CD14-positive monocyte (primary cell): ENCODE data around the gene CCND1. TPM values are rescaled to one million over a fixed set of nuclear protein-coding genes. Genes with fewer than 3 reads are reported as not detected.
A peak's percentile ranks its signal among the peaks of the same experiment; 100 is the strongest.

Experiments
- DNase-seq, 3 donors: peaks; one replicate each; pipeline ENCODE4 v3.0.0-alpha.2; 2011 to 2022
- H2AFZ ChIP-seq: 2 replicates; pipeline ENCODE4 v1.6.0; 2012; ENCODE audit warnings: mild to moderate bottlenecking, low read depth, low read length, inconsistent platforms; ENCODE audit not compliant: insufficient read depth, poor library complexity, severe bottlenecking
- H3K27ac ChIP-seq, 2 donors: 1 replicate in 1 of 2; 2 replicates in 1 of 2; pipeline ENCODE4 v1.5.1; 2012 to 2013; ENCODE audit warnings: low read length in 2 of 2, control low read depth in 1 of 2, inconsistent platforms in 1 of 2, low read depth in 1 of 2, mild to moderate bottlenecking in 1 of 2
- H3K27me3 ChIP-seq, 2 donors: one replicate each; pipeline versions ENCODE4 v1.6.0 to v1.6.1; 2011 to 2013; ENCODE audit warnings: low read length in 2 of 2; ENCODE audit not compliant: control insufficient read depth in 2 of 2, insufficient read depth in 2 of 2
- H3K36me3 ChIP-seq, 2 donors: replicated peaks in 1 of 2; 1 replicate in 1 of 2; 2 replicates in 1 of 2; pipeline versions ENCODE4 v1.5.1 to v1.6.1; 2012 to 2013; ENCODE audit warnings: low read length in 2 of 2, control low read depth in 1 of 2, inconsistent platforms in 1 of 2, mild to moderate bottlenecking in 1 of 2; ENCODE audit not compliant: insufficient read depth in 2 of 2, control insufficient read depth in 1 of 2
- H3K4me1 ChIP-seq, 2 donors: 1 replicate in 1 of 2; 2 replicates in 1 of 2; pipeline versions ENCODE4 v1.5.1 to v1.6.1; 2012 to 2013; ENCODE audit warnings: low read length in 2 of 2, control low read depth in 1 of 2, inconsistent platforms in 1 of 2, mild to moderate bottlenecking in 1 of 2, moderate library complexity in 1 of 2; ENCODE audit not compliant: insufficient read depth in 2 of 2, control insufficient read depth in 1 of 2
- H3K4me2 ChIP-seq: replicated peaks from 2 replicates; pipeline ENCODE3; 2012; ENCODE audit warnings: low read length, moderate library complexity, mild to moderate bottlenecking; ENCODE audit not compliant: poor library complexity, severe bottlenecking; ENCODE audit errors: extremely low read depth
- H3K4me3 ChIP-seq, 3 experiments: fragments of 200-600 bp in 1 of 3; sonication (generic) in 1 of 3; replicated peaks in 1 of 3; 1 replicate in 2 of 3; 2 replicates in 1 of 3; pipeline ENCODE4 v1.5.1; 2011 to 2013; ENCODE audit warnings: low read length in 3 of 3, mild to moderate bottlenecking in 3 of 3, control low read depth in 2 of 3, low read depth in 2 of 3, inconsistent platforms in 1 of 3, moderate library complexity in 1 of 3
- H3K79me2 ChIP-seq: 2 replicates; pipeline ENCODE4 v1.6.0; 2012; ENCODE audit warnings: mild to moderate bottlenecking, control low read depth, inconsistent platforms, low read length, moderate library complexity; ENCODE audit not compliant: insufficient read depth
- H3K9ac ChIP-seq: 2 replicates; pipeline ENCODE4 v1.6.0; 2017; ENCODE audit warnings: low read length, mild to moderate bottlenecking; ENCODE audit not compliant: insufficient read depth, poor library complexity, severe bottlenecking
- H3K9me3 ChIP-seq, 2 donors: replicated peaks in 1 of 2; 1 replicate in 1 of 2; 2 replicates in 1 of 2; pipeline versions ENCODE4 v1.5.1 to v1.6.1; 2012 to 2013; ENCODE audit warnings: low read length in 2 of 2, control low read depth in 1 of 2; ENCODE audit not compliant: control insufficient read depth in 1 of 2, insufficient read depth in 1 of 2
- H4K20me1 ChIP-seq: 2 replicates; pipeline ENCODE4 v1.6.0; 2012; ENCODE audit warnings: mild to moderate bottlenecking, low read length, control low read depth, moderate library complexity; ENCODE audit not compliant: insufficient read depth
- H3K27ac Mint-ChIP-seq, 7 donors: one replicate each; pipeline ENCODE4 v1.8.0; 2020; ENCODE audit warnings: mild to moderate bottlenecking in 7 of 7, mixed read lengths in 7 of 7, moderate library complexity in 6 of 7, inconsistent platforms in 2 of 7
- H3K27me3 Mint-ChIP-seq, 3 donors: one replicate each; pipeline ENCODE4 v1.8.0; 2021 to 2022; ENCODE audit warnings: low read depth in 3 of 3, mild to moderate bottlenecking in 3 of 3, mixed read lengths in 3 of 3, moderate library complexity in 3 of 3, inconsistent platforms in 1 of 3
- H3K36me3 Mint-ChIP-seq, 2 donors: one replicate each; pipeline ENCODE4 v1.8.0; 2020; ENCODE audit warnings: mixed read lengths in 2 of 2, inconsistent platforms in 1 of 2, mild to moderate bottlenecking in 1 of 2
- H3K4me1 Mint-ChIP-seq: one replicate; pipeline ENCODE4 v1.8.0; 2020; ENCODE audit warnings: mild to moderate bottlenecking, mixed read lengths
- H3K4me3 Mint-ChIP-seq, 2 donors: one replicate each; pipeline ENCODE4 v1.8.0; 2020; ENCODE audit warnings: mild to moderate bottlenecking in 2 of 2, mixed read lengths in 2 of 2, moderate library complexity in 1 of 2
- H3K9me3 Mint-ChIP-seq, 7 donors: one replicate each; pipeline ENCODE4 v1.8.0; 2020 to 2022; ENCODE audit warnings: mixed read lengths in 7 of 7, mild to moderate bottlenecking in 6 of 7, moderate library complexity in 6 of 7, inconsistent platforms in 2 of 7
- WGBS: methylation state at CpG from one replicate; pipeline ENCODE4 v1.1.5; 2013; ENCODE audit warnings: missing lambda C conversion rate; ENCODE audit not compliant: insufficient coverage; 5-methylcytosine and 5-hydroxymethylcytosine counted together
- intact Hi-C, 2 donors: fragments of 100-400 bp; cut with micrococcal nuclease; formaldehyde crosslinking; loops; one replicate each; pipeline versions ENCODE4 v1.15.0 to v1.15.1; 2023
- polyA plus RNA-seq, 3 donors: library from polyadenylated mRNA; depleted of rRNA in 1 of 3; unstranded in 2 of 3; stranded (reverse) in 1 of 3; fragments of 300-500 nt in 2 of 3; fragments of >200 nt in 1 of 3; fragmentation: Illumina TruSeq in 2 of 3; gene quantifications; 1 replicate in 2 of 3; 2 replicates in 1 of 3; pipeline ENCODE4 v1.2.3, GENCODE V29; 2012 to 2021
- TF ChIP-seq, protein P1 (sequence below): fragments of 200-600 bp; IDR thresholded peaks from one replicate; pipeline ENCODE4 v1.8.0; 2022; ENCODE audit warnings: antibody characterized with exemption, mild to moderate bottlenecking

CCND1 gene
- polyA plus RNA-seq, 3 donors = 0.01 TPM; not detected in 2

- H2AFZ ChIP-seq = no peak overlapping the region
- no peaks in the 10 kb centered on the region for H3K4me1 ChIP-seq
- Mint-ChIP-seq H3K9me3 (peaks cover 0 to 2% (median 0%) of the 10 kb centered on the region in 7 donors), H3K27ac (peak overlapping the region in 1 of 7 donors; percentile 54), H3K4me3 (no peak overlapping the region), H3K4me1 (peaks cover 8% of the 10 kb centered on the region), H3K36me3 (peaks cover 51 to 53% of the 10 kb centered on the region in 2 donors), H3K27me3 (peaks cover 0 to 3% (median 2%) of the 10 kb centered on the region in 3 donors)
- 93% methylated on average over 6 of the region's 6 CpGs for WGBS
- TF ChIP-seq, protein P1, sequence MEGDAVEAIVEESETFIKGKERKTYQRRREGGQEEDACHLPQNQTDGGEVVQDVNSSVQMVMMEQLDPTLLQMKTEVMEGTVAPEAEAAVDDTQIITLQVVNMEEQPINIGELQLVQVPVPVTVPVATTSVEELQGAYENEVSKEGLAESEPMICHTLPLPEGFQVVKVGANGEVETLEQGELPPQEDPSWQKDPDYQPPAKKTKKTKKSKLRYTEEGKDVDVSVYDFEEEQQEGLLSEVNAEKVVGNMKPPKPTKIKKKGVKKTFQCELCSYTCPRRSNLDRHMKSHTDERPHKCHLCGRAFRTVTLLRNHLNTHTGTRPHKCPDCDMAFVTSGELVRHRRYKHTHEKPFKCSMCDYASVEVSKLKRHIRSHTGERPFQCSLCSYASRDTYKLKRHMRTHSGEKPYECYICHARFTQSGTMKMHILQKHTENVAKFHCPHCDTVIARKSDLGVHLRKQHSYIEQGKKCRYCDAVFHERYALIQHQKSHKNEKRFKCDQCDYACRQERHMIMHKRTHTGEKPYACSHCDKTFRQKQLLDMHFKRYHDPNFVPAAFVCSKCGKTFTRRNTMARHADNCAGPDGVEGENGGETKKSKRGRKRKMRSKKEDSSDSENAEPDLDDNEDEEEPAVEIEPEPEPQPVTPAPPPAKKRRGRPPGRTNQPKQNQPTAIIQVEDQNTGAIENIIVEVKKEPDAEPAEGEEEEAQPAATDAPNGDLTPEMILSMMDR = no peak
- no peaks in the 10 kb centered on the region for H3K27me3 ChIP-seq
- peaks cover 19% of the 10 kb centered on the region for H4K20me1 ChIP-seq
- no peaks in the 10 kb centered on the region for H3K79me2 ChIP-seq
- H3K27ac ChIP-seq = no peak overlapping the region
- H3K36me3 ChIP-seq = peaks cover 32 to 51% of the 10 kb centered on the region in 2 donors
- H3K9ac ChIP-seq = no peak overlapping the region
- DNase-seq = no peak
- no peaks in the 10 kb centered on the region for H3K9me3 ChIP-seq
- H3K4me2 ChIP-seq = no peak overlapping the region
- H3K4me3 ChIP-seq = no peak overlapping the region
- intact Hi-C loops = no loop called here
These were observed 22.4 kb downstream of the CCND1 start for GRCh38 chr11:69663326-69663725.

DNA sequence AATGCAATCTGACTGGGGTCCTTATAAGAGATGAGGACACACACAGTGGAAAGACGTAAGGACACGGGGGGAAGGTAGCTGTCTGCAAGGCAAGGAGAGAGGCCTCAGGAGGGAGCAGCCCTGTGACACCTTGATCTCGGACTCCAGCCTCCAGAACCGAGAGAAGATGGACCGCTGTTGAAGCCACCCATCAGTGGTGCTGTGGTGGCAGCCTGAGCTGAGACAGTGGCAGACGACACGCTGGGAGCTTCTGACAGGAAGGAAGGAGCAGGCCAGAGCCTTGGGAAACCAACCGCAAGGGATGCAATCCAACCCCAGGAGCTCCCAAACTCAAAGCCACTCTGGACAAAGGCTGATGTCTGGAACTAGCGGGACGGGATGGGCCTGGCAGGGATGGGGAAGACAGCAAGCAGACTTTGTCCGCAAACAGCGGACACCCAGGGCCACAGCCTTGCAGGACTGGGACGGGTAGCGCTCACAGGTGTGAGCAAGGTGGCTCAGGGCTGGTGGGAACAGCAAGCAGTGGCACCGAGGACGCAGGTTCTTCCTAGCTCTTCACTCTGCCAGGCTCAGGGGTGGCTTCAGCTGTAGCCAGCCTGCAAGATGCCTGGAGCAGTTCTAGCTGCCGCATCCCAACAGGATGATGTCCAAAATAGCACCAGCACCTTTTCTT lies 23.3 kb downstream of the CCND1 start:
- no peaks in the 10 kb centered on the region for H3K4me1 ChIP-seq
- no peak overlapping the region for H3K4me2 ChIP-seq
- H3K36me3 Mint-ChIP-seq = peaks cover 57 to 62% of the 10 kb centered on the region in 2 donors
- WGBS = 97% methylated on average over 15 of the region's 17 CpGs
- intact Hi-C loops = no loop called here
- peaks cover 24% of the 10 kb centered on the region for H4K20me1 ChIP-seq
- H3K9ac ChIP-seq = no peak overlapping the region
- H3K9me3 ChIP-seq = no peaks in the 10 kb centered on the region
- no peak overlapping the region for H2AFZ ChIP-seq
- no peaks in the 10 kb centered on the region for H3K27me3 ChIP-seq
- no peak overlapping the region for H3K27ac Mint-ChIP-seq
- no peak overlapping the region for H3K4me3 ChIP-seq
- H3K79me2 ChIP-seq = no peaks in the 10 kb centered on the region
- TF ChIP-seq, protein P1 = no peak
- no peak overlapping the region for H3K27ac ChIP-seq
- H3K4me1 Mint-ChIP-seq = peaks cover 8% of the 10 kb centered on the region
- peaks cover 37 to 59% of the 10 kb centered on the region in 2 donors for H3K36me3 ChIP-seq
- peaks cover 0 to 2% (median 0%) of the 10 kb centered on the region in 7 donors for H3K9me3 Mint-ChIP-seq
- no peak overlapping the region for H3K4me3 Mint-ChIP-seq
- DNase-seq = no peak
- H3K27me3 Mint-ChIP-seq = peaks cover 0 to 3% (median 2%) of the 10 kb centered on the region in 3 donors
